K562 (cell line): ENCODE results near the gene PTBP3. TPM values are rescaled to one million over a fixed set of nuclear protein-coding genes. Genes with fewer than 3 reads are reported as not detected.

Experiments
- CBX3 ChIP-seq, 2 experiments: IDR thresholded peaks; 1 replicate in 1 of 2; 2 replicates in 1 of 2; pipeline ENCODE4 v1.6.1; 2012; ENCODE audit warnings: inconsistent platforms in 2 of 2, low read length in 2 of 2, borderline replicate concordance in 1 of 2, control low read depth in 1 of 2
- EP400 ChIP-seq: fragments of 450-650 bp; IDR thresholded peaks from 2 replicates; pipeline ENCODE4 v1.6.1; 2017; ENCODE audit warnings: antibody characterized with exemption, mild to moderate bottlenecking, moderate library complexity
- GTF2E2 ChIP-seq: fragments of 200-800 bp; sonication (Bioruptor generic); IDR thresholded peaks from 2 replicates; pipeline ENCODE4 v1.6.1; 2016; ENCODE audit warnings: missing genetic modification characterization, missing compliant biosample characterization
- HNRNPH1 ChIP-seq: fragments of 200-400 bp; formaldehyde crosslinking; optimal IDR thresholded peaks from 2 replicates; pipeline ENCODE3; 2017; ENCODE audit warnings: low read depth, mild to moderate bottlenecking, low read length, moderate library complexity
- L3MBTL2 ChIP-seq: fragments of 450-650 bp; IDR thresholded peaks from 2 replicates; pipeline ENCODE4 v1.6.1; 2016; ENCODE audit warnings: mild to moderate bottlenecking, moderate library complexity
- MLLT1 ChIP-seq, 2 experiments: fragments of 450-650 bp; IDR thresholded peaks; 2 replicates each; pipeline ENCODE4 v1.6.1; 2016
- MYC ChIP-seq, 2 experiments: fragments of 250-450 bp in 1 of 2; sonication (Bioruptor Pico) in 1 of 2; IDR thresholded peaks; 2 replicates each; pipeline versions ENCODE4 v1.5.1 to v1.6.1; 2012 to 2021; ENCODE audit warnings: low read depth in 2 of 2, borderline replicate concordance in 1 of 2, improper control_type of control experiment in 1 of 2, low read length in 1 of 2, mild to moderate bottlenecking in 1 of 2, moderate library complexity in 1 of 2
- PCBP1 ChIP-seq: fragments of 200-400 bp; formaldehyde crosslinking; IDR thresholded peaks from 2 replicates; pipeline ENCODE4 v1.6.1; 2018; ENCODE audit warnings: mild to moderate bottlenecking, low read depth, low read length; ENCODE audit not compliant: poor library complexity, severe bottlenecking
- POLR2G ChIP-seq: fragments of 200-400 bp; formaldehyde crosslinking; IDR thresholded peaks from 2 replicates; pipeline ENCODE4 v1.6.1; 2017; ENCODE audit warnings: low read depth, mild to moderate bottlenecking, antibody characterized with exemption, low read length, moderate library complexity
- TFAP4 ChIP-seq: sonication (generic); formaldehyde crosslinking; IDR thresholded peaks from 2 replicates; pipeline ENCODE4 v1.8.0; 2022; ENCODE audit warnings: missing genetic modification reagents, mild to moderate bottlenecking, moderate library complexity, borderline replicate concordance
- ZBTB12 ChIP-seq: fragments of 250-450 bp; sonication (Bioruptor Pico); IDR thresholded peaks from 2 replicates; pipeline ENCODE4 v1.4.0; 2020
- ZMIZ1 ChIP-seq, 2 experiments: fragments of 150-350 bp in 1 of 2; IDR thresholded peaks; 2 replicates each; pipeline ENCODE4 v1.6.1; 2012 to 2016; ENCODE audit warnings: low read depth in 2 of 2, low read length in 2 of 2, mild to moderate bottlenecking in 1 of 2, moderate library complexity in 1 of 2
- ZNF316 ChIP-seq: fragments of 450-650 bp; IDR thresholded peaks from 2 replicates; pipeline ENCODE4 v1.6.1; 2016
- ZNF41 ChIP-seq: fragments of 250-450 bp; sonication (Bioruptor Pico); conservative IDR thresholded peaks from 2 replicates; pipeline ENCODE4 v1.4.0; 2020; ENCODE audit warnings: mild to moderate bottlenecking
- ZNF639 ChIP-seq, 2 experiments: fragments of 200-800 bp in 1 of 2; sonication (Bioruptor generic) in 1 of 2; sonication (generic) in 1 of 2; formaldehyde crosslinking in 1 of 2; IDR thresholded peaks in 1 of 2; conservative IDR thresholded peaks in 1 of 2; 2 replicates each; pipeline versions ENCODE4 v1.5.0 to v1.6.1; 2016 to 2020; ENCODE audit warnings: missing compliant biosample characterization in 1 of 2, missing genetic modification characterization in 1 of 2, missing genetic modification reagents in 1 of 2
- ZNF77 ChIP-seq: fragments of 250-450 bp; sonication (Bioruptor Pico); IDR thresholded peaks from 2 replicates; pipeline ENCODE4 v1.5.0; 2020
- polyA plus RNA-seq, 8 experiments: library from polyadenylated mRNA; depleted of rRNA in 4 of 8; stranded (reverse) in 5 of 8; unstranded in 3 of 8; fragments of >200 nt; fragmentation: Nextera tagmentation in 2 of 8; fragmentation: Illumina TruSeq in 1 of 8; extraction: Ambion mirVana in 2 of 8; extraction: Trizol in 1 of 8; gene quantifications; 2 replicates each; pipeline versions ENCODE4 v1.2.1 to v1.2.3, GENCODE V29; 2011 to 2014; ENCODE audit warnings: inconsistent platforms in 1 of 8, missing spikeins in 1 of 8
- total RNA-seq, 7 experiments: library from RNA; depleted of rRNA in 6 of 7; stranded (reverse); fragments of >200 nt in 6 of 7; fragmentation: Illumina TruSeq in 2 of 7; extraction: Trizol in 2 of 7; gene quantifications; 2 replicates each; pipeline versions ENCODE4 v1.2.1 to v1.2.3, GENCODE V29; 2011 to 2021; ENCODE audit warnings: low replicate concordance in 1 of 7

The PTBP3 gene
- total and polyA plus RNA-seq, 9 of the 15 experiments (the other 6 are each of a cell fraction or from before 2014, with no cell fraction given), result 22.4 to 132 (median 68.0) TPM

GRCh38 chr9:112379177-112380101, 46.0 kb upstream of the PTBP3 start (continued):
- 0 out of 4 replicates have a peak, but pooled peaks of 1 of the 2 experiments have one; percentile 9 for TF ChIP-seq ZMIZ1 (IDR thresholded peaks at IDR 0.05; ENCODE audit: low read depth in 2 of 2, low read length in 2 of 2)
- no peak for TF ChIP-seq HNRNPH1
- TF ChIP-seq POLR2G, result peak; percentile 99
- peak; percentile 78 for TF ChIP-seq TFAP4 (CRISPR knock-in tag)
- peak; percentile 78 for TF ChIP-seq EP400
- peak; percentile 91 for TF ChIP-seq L3MBTL2
- peak in 1 of 2 experiments; percentile 21; a peak in 1 of 3 replicates for TF ChIP-seq CBX3 (IDR thresholded peaks at IDR 0.05; ENCODE audit: borderline replicate concordance in 1 of 2, low read length in 2 of 2)
- peak; percentile 72 for TF ChIP-seq MYC (IDR thresholded peaks at IDR 0.05; ENCODE audit: low read depth, low read length)
- no peak for TF ChIP-seq MYC (CRISPR knock-in tag; IDR thresholded peaks at IDR 0.05; ENCODE audit: borderline replicate concordance, low read depth)
- no peak for TF ChIP-seq ZNF77 (CRISPR knock-in tag)
- peak; percentile 40 to 72; a peak in 2 of 4 replicates for TF ChIP-seq MLLT1 (IDR thresholded peaks at IDR 0.05)
- TF ChIP-seq ZBTB12 (CRISPR knock-in tag), result 0 out of 2 replicates have a peak, but pooled peaks have one; percentile 29
- TF ChIP-seq ZNF41 (CRISPR knock-in tag), result 0 out of 2 replicates have a peak, but pooled peaks have one; percentile 27
- 0 out of 4 replicates have a peak, but pooled peaks of 1 of the 2 experiments have one; percentile 32 for TF ChIP-seq ZNF639 (CRISPR knock-in tag; conservative IDR thresholded peaks at IDR 0.05 in 1 of 2, IDR thresholded peaks at IDR 0.05 in 1 of 2)
- peak; percentile 82 for TF ChIP-seq ZNF316
- TF ChIP-seq GTF2E2 (tag), result peak; percentile 77; the same call in 1 of the 2 replicates
- peak; percentile 19 for TF ChIP-seq PCBP1
